ENCODE measurements around the gene MUC5B.

MUC5B gene

DNA sequence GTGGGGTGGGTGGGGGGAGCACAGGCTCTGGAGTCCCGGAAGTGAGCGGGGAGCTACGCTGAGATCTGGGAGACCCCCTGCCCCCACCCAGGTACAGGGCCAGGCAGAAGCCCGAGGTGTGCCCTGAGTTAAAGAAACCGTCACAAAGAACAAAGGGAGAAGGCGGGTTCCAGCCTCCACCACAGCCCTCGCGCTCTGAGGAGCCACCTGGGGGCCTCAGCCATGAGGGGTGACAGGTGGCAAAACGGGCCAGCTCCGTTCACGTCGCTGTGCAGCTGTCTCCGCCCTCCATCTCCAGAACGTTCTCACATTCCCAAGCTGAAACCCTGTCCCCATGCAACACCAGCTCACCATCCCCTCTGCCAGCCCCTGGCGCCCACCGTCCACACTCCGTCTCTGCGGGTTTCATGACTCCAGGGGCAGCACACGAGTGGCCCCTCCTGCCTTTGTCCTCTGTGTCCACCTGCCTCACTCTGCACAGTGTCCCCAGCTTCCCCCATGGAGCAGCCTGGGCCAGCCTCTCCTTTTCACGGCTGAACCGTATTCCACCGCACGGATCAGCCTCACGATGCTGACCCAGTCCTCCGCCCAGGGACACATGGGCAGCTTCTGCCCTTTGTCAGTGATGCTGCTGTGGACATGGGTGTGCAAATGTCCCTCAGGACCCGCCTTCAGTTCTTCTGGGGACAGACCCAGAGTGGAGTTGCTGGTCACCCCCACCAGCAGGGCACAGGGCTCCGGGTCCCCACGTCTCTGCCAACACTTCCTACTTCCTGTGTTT is 1.7 kb upstream of the MUC5B start:
- peaks cover 0 to 55% (median 0%) of the 10 kb centered on the region in 5 experiments for H3K27me3 ChIP-seq (replicated peaks in 2 of 5; ENCODE audit: control insufficient read depth in 4 of 5, insufficient read depth in 5 of 5, low read length in 4 of 5)
- H3K36me3 ChIP-seq (ENCODE audit: control insufficient read depth in 4 of 4, insufficient read depth in 4 of 4, low read length in 3 of 4) = no peaks in the 10 kb centered on the region
- H3K4me3 ChIP-seq (ENCODE audit: control insufficient read depth in 1 of 7, extremely low read depth in 1 of 7, insufficient read depth in 4 of 7, low read depth in 2 of 7, low read length in 6 of 7) = no peak overlapping the region
- no peak overlapping the region for H3K27ac ChIP-seq (ENCODE audit: insufficient read depth in 1 of 2, low read depth in 1 of 2, low read length in 2 of 2, poor library complexity in 1 of 2, severe bottlenecking in 2 of 2)
- no peaks in the 10 kb centered on the region for H3K9me3 ChIP-seq (ENCODE audit: control extremely low read depth in 1 of 5, control insufficient read depth in 4 of 5, insufficient read depth in 2 of 5, low read depth in 1 of 5, low read length in 4 of 5)
- 71% methylated on average over 27 of the region's 28 CpGs for WGBS (ENCODE audit: insufficient coverage)
- POLR2A ChIA-PET = no interaction called here
- H3K4me1 ChIP-seq (ENCODE audit: control extremely low read depth in 1 of 4, control insufficient read depth in 4 of 4, insufficient read depth in 4 of 4, low read length in 3 of 4) = no peaks in the 10 kb centered on the region
- CTCF ChIA-PET = no interaction called here
- DNase-seq = no peak

DNA sequence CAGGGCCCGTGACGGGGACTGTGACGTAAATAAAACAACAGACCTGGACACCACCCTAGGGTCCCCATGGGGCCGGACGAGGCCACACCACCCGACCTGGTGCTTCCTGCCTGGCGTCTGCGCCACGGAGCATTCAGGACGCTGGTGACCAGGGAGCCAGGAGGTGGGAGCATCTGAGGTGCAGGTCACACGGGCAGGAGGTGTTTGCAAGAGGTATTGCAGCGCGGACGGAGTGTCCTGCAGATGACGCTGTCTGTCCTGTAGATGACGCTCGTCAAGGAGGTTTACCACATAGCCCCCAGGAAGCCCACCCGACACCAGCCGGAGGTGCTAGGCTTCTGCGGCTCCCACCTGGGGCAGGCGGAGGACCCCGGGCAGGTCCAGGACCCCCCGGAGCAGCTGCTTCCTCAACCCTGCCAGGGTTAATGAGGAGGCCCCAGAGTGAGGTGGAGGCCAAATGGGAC is 986 bp upstream of the MUC5B start:
- H3K27ac ChIP-seq (ENCODE audit: insufficient read depth in 1 of 2, low read depth in 1 of 2, low read length in 2 of 2, poor library complexity in 1 of 2, severe bottlenecking in 2 of 2) = no peak overlapping the region
- no peaks in the 10 kb centered on the region for H3K36me3 ChIP-seq (ENCODE audit: control insufficient read depth in 4 of 4, insufficient read depth in 4 of 4, low read length in 3 of 4)
- H3K4me3 ChIP-seq (ENCODE audit: control insufficient read depth in 1 of 7, extremely low read depth in 1 of 7, insufficient read depth in 4 of 7, low read depth in 2 of 7, low read length in 6 of 7) = no peak overlapping the region
- POLR2A ChIA-PET = no interaction called here
- no peaks in the 10 kb centered on the region for H3K9me3 ChIP-seq (ENCODE audit: control extremely low read depth in 1 of 5, control insufficient read depth in 4 of 5, insufficient read depth in 2 of 5, low read depth in 1 of 5, low read length in 4 of 5)
- H3K4me1 ChIP-seq (ENCODE audit: control extremely low read depth in 1 of 4, control insufficient read depth in 4 of 4, insufficient read depth in 4 of 4, low read length in 3 of 4) = no peaks in the 10 kb centered on the region
- peaks cover 0 to 55% (median 0%) of the 10 kb centered on the region in 5 experiments for H3K27me3 ChIP-seq (replicated peaks in 2 of 5; ENCODE audit: control insufficient read depth in 4 of 5, insufficient read depth in 5 of 5, low read length in 4 of 5)
- DNase-seq = no peak
- 86% methylated on average over 20 of the region's 23 CpGs for WGBS (ENCODE audit: insufficient coverage)
- CTCF ChIA-PET = no interaction called here

DNA sequence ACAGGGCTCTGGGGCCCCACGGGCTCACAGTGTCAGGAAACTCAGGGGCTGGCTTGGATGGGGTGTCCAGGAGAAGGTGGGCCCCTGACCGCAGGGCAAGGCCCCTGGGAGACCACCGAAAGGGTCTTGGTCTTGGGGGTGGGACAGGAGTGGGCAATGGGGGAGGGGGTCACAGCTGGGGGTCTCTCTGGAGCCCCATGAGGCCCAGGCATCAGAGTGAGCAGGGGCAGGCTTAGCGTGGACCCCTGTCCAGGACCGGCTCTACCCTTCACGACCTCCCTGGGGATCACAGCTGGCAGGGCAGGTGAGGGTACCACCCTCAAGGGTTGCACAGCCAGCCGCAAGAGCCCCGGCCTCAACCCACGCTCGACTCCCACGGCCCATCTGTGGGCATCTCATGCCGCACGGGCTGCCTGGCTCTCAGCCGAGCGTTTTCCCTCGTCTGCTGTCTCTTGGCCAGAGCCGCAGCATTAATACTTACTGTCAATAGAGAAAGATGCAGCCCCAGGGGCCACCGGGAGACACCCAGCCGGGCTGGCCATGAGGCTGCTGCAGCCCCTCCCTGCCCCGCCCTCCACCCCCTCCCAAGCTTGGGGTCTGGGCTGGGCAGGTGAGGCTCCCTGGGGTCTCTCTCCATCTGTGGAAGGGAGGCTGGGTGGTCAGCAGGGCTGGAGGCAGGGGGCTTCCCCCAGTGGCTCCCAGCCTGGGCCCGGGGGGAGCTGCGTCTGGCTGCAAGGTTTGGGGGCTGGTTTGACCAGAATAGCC is 662 bp downstream of the MUC5B start:
- no peaks in the 10 kb centered on the region for H3K4me1 ChIP-seq (ENCODE audit: control extremely low read depth in 1 of 4, control insufficient read depth in 4 of 4, insufficient read depth in 4 of 4, low read length in 3 of 4)
- WGBS (ENCODE audit: insufficient coverage) = 86% methylated on average over 17 of the region's 22 CpGs
- H3K36me3 ChIP-seq (ENCODE audit: control insufficient read depth in 4 of 4, insufficient read depth in 4 of 4, low read length in 3 of 4) = no peaks in the 10 kb centered on the region
- H3K27ac ChIP-seq (ENCODE audit: insufficient read depth in 1 of 2, low read depth in 1 of 2, low read length in 2 of 2, poor library complexity in 1 of 2, severe bottlenecking in 2 of 2) = no peak overlapping the region
- peaks cover 0 to 47% (median 0%) of the 10 kb centered on the region in 5 experiments for H3K27me3 ChIP-seq (replicated peaks in 2 of 5; ENCODE audit: control insufficient read depth in 4 of 5, insufficient read depth in 5 of 5, low read length in 4 of 5)
- H3K9me3 ChIP-seq (ENCODE audit: control extremely low read depth in 1 of 5, control insufficient read depth in 4 of 5, insufficient read depth in 2 of 5, low read depth in 1 of 5, low read length in 4 of 5) = no peaks in the 10 kb centered on the region
- DNase-seq = no peak
- ChIA-PET POLR2A (no interaction called here), CTCF (no interaction called here)
- H3K4me3 ChIP-seq (ENCODE audit: control insufficient read depth in 1 of 7, extremely low read depth in 1 of 7, insufficient read depth in 4 of 7, low read depth in 2 of 7, low read length in 6 of 7) = no peak overlapping the region

DNA sequence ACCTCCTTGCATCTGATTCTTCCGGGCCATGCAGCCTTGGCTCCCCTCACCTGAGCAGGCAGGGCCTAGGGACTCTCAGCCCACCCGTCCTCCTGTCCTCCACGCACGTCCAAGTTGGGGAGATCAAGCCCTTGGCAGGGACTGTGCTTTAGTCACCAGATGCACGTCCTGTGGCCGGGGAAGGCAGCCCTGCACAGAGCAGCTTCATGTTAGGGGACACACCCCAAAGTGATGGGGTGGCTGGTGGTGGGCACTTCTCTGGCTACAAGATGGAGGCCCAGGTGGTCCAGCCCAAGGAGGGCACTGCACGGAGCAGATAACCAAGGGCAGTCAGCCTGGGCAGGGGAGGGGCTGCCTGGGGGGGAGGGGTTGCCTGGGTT is 1.2 kb downstream of the MUC5B start:
- Histone ChIP-seq H3K27me3 (replicated peaks in 2 of 5; ENCODE audit: control insufficient read depth in 4 of 5, insufficient read depth in 5 of 5, low read length in 4 of 5) (peaks cover 0 to 45% (median 0%) of the 10 kb centered on the region in 5 experiments), H3K36me3 (ENCODE audit: control insufficient read depth in 4 of 4, insufficient read depth in 4 of 4, low read length in 3 of 4) (no peaks in the 10 kb centered on the region), H3K9me3 (ENCODE audit: control extremely low read depth in 1 of 5, control insufficient read depth in 4 of 5, insufficient read depth in 2 of 5, low read depth in 1 of 5, low read length in 4 of 5) (no peaks in the 10 kb centered on the region), H3K4me3 (ENCODE audit: control insufficient read depth in 1 of 7, extremely low read depth in 1 of 7, insufficient read depth in 4 of 7, low read depth in 2 of 7, low read length in 6 of 7) (no peak overlapping the region), H3K4me1 (ENCODE audit: control extremely low read depth in 1 of 4, control insufficient read depth in 4 of 4, insufficient read depth in 4 of 4, low read length in 3 of 4) (no peaks in the 10 kb centered on the region), H3K27ac (ENCODE audit: insufficient read depth in 1 of 2, low read depth in 1 of 2, low read length in 2 of 2, poor library complexity in 1 of 2, severe bottlenecking in 2 of 2) (no peak overlapping the region)
- ChIA-PET CTCF (no interaction called here), POLR2A (no interaction called here)
- WGBS (ENCODE audit: insufficient coverage) = 63% methylated on average over 6 of the region's 7 CpGs
- DNase-seq = no peak

DNA sequence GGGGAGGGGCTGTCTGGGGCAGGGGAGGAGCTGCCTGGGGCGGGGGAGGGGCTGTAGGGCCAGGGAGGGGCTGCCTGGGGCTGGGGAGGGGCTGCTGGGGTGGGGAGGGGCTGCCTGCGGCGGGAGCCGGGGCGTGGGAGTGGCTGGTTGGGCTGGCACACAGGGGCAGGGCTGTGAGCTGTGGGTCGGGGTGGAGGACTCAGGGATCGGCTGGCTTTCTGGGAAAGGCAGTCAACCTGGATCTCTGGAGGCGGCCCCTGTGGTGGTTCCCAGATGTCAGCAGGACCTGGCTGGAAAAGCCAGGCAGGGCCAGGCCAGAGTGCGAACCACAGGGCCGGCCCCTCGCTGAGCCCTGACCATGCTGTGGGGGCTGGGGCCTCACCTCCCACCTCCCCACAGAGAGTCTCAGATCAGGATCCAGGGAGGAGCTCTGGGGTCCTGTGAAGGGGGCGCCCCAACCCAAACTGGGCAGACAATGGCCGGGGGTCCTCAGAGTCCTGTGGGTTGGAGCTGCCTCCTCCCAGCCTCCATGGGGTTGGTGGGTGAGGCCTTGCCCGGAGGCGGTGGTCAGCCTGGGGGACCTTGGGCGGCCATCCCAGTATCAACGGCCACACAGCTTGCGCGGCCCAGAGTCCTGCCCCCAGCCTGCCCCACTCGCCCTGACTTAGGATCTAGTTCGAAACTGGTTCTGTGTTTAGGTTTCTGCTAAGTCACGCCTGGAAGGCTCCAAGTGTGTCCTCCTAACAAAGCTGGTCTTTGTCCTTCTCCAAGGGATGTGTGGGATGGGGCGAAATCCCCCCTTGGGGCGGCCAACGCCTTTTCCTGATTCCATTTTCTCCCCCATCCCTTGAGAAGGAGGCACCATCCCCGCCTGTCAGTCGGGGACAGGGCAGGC is 1.9 kb downstream of the MUC5B start:
- H3K4me1 ChIP-seq (ENCODE audit: control extremely low read depth in 1 of 4, control insufficient read depth in 4 of 4, insufficient read depth in 4 of 4, low read length in 3 of 4) = no peaks in the 10 kb centered on the region
- H3K36me3 ChIP-seq (ENCODE audit: control insufficient read depth in 4 of 4, insufficient read depth in 4 of 4, low read length in 3 of 4) = no peaks in the 10 kb centered on the region
- peaks cover 0 to 45% (median 0%) of the 10 kb centered on the region in 5 experiments for H3K27me3 ChIP-seq (replicated peaks in 2 of 5; ENCODE audit: control insufficient read depth in 4 of 5, insufficient read depth in 5 of 5, low read length in 4 of 5)
- DNase-seq = no peak
- no peaks in the 10 kb centered on the region for H3K9me3 ChIP-seq (ENCODE audit: control extremely low read depth in 1 of 5, control insufficient read depth in 4 of 5, insufficient read depth in 2 of 5, low read depth in 1 of 5, low read length in 4 of 5)
- ChIA-PET CTCF (interaction anchor here (1.1 to 1.3 kb wide), 2 partner anchors 44 to 290 kb away, joined by 3 read pairs; no protein-coding TSS in a partner anchor), POLR2A (no interaction called here)
- no peak overlapping the region for H3K27ac ChIP-seq (ENCODE audit: insufficient read depth in 1 of 2, low read depth in 1 of 2, low read length in 2 of 2, poor library complexity in 1 of 2, severe bottlenecking in 2 of 2)
- 82% methylated on average over 17 of the region's 27 CpGs for WGBS (ENCODE audit: insufficient coverage)
- no peak overlapping the region for H3K4me3 ChIP-seq (ENCODE audit: control insufficient read depth in 1 of 7, extremely low read depth in 1 of 7, insufficient read depth in 4 of 7, low read depth in 2 of 7, low read length in 6 of 7)

DNA sequence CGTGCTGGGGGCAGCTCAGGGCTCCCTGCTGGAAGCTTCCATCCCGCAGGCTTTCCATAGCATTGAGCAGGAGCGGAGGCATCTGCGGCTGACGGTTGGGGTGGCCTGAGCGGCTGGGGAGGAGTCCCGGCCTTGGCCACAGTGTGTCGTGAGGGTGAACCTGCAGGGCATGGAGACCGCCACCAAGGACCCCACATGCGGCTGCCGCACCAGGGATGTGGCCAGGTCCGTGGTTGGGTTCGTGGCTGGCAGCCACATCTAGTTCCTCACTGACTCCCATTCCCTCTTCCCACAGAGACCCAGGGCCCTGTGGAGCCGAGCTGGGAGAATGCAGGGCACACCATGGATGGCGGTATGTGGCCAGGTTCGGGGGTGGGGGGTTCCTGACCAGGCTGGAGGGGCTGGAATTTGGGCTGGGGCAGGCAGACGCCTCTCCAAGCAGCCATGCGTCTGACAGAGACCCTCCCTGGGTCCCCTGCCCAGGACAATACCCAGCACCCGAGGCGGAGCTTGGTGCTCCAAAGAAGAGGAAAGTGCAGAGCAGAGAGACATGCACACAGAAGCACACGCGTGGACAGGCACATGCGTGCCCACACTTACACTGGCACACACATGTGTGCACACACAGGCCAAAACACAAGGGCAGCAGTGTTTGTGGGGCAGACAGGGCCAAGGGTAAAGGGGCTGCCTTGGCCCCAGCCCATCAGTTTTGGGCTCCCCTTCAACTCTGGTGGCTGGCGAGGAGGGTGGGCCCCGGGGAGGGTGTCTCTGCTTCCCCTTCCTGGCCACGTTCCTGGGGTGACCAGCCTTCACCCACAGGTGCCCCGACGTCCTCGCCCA is 2.7 kb downstream of the MUC5B start:
- Histone ChIP-seq H3K27ac (ENCODE audit: insufficient read depth in 1 of 2, low read depth in 1 of 2, low read length in 2 of 2, poor library complexity in 1 of 2, severe bottlenecking in 2 of 2) (no peak overlapping the region), H3K27me3 (replicated peaks in 2 of 5; ENCODE audit: control insufficient read depth in 4 of 5, insufficient read depth in 5 of 5, low read length in 4 of 5) (peaks cover 0 to 39% (median 0%) of the 10 kb centered on the region in 5 experiments), H3K4me3 (ENCODE audit: control insufficient read depth in 1 of 7, extremely low read depth in 1 of 7, insufficient read depth in 4 of 7, low read depth in 2 of 7, low read length in 6 of 7) (no peak overlapping the region), H3K9me3 (ENCODE audit: control extremely low read depth in 1 of 5, control insufficient read depth in 4 of 5, insufficient read depth in 2 of 5, low read depth in 1 of 5, low read length in 4 of 5) (no peaks in the 10 kb centered on the region), H3K4me1 (ENCODE audit: control extremely low read depth in 1 of 4, control insufficient read depth in 4 of 4, insufficient read depth in 4 of 4, low read length in 3 of 4) (no peaks in the 10 kb centered on the region), H3K36me3 (ENCODE audit: control insufficient read depth in 4 of 4, insufficient read depth in 4 of 4, low read length in 3 of 4) (no peaks in the 10 kb centered on the region)
- ChIA-PET CTCF (interaction anchor here (1.1 to 1.3 kb wide), 2 partner anchors 44 to 289 kb away, joined by 3 read pairs; no protein-coding TSS in a partner anchor), POLR2A (no interaction called here)
- 80% methylated on average over 28 of the region's 29 CpGs for WGBS (ENCODE audit: insufficient coverage)
- DNase-seq = no peak
